COLO829 (cell line): ENCODE data around the gene NEUROG2.

ENCODE experiments used
- DNase-seq: peaks from one replicate; pipeline ENCODE4 v3.0.0; 2012; ENCODE audit warnings: low spot score

Gene NEUROG2

DNA sequence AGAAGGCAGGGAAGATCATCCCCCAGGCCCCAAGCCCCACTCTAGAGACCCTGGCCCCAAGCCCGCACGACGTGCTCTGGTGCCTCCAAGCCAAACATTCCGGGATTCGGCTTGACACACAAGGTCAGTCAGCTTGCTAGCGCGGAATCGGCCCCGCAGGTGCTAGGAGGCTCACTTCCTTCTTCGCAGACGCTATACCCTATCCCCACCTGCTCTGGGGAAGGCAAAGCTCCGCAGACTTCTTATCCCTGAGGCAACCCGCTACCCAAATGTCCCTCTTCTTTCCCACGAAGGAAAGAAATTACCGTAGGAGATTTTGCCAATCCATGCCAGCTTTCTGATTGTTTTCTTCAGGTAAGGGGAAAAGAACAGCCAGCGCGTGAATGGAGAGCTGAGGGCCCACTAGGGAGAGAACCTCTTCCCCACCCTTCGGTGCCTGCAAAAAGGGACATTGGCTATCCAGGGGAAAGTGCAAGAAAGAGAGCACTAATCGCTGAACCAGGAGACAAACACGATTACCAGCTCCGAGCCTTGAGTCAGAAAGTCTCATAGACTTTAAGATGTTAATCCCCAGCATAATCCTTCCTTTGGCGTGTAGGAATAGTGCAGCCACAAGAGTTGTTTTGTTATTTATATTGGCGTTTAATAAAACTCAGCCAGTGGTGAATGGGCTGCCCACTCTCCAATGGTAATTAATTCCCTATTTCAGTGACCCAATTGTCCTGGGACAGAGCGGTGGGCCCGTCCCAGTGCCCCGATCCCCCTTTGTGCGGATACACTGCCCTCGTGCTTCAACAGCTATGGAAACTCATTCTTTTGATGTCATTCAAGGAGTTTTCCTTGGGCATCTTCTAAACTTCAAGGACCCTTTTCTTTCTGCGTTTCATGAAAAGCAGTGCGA lies 5.4 kb upstream of the NEUROG2 start:
- no peak for DNase-seq

DNA sequence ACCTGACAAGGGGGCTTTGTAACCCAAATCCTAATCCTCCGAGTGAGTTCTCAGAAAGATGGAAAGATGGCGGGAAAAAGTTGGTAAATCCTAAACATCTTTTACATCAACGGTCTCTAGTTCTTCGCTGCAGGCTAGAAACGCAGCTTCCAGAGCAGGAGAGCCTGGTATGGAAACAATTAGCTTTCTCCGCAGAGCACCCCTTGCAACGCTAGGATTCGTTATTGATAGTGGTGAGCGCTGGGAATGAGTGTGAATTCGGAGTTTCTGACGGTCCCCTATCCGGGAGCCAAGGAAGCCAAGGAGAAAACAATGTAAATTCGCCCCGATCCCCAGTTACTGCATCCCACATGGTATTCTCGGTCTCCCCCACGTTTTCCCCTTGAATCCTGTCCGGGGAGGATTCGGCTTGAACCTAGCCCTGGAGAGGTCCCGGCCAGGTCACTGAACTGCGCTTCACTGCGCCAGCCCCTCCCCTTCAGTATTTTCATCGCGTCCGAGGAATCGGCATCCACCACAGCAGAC lies 4.7 kb upstream of the NEUROG2 start:
- no peak for DNase-seq

DNA sequence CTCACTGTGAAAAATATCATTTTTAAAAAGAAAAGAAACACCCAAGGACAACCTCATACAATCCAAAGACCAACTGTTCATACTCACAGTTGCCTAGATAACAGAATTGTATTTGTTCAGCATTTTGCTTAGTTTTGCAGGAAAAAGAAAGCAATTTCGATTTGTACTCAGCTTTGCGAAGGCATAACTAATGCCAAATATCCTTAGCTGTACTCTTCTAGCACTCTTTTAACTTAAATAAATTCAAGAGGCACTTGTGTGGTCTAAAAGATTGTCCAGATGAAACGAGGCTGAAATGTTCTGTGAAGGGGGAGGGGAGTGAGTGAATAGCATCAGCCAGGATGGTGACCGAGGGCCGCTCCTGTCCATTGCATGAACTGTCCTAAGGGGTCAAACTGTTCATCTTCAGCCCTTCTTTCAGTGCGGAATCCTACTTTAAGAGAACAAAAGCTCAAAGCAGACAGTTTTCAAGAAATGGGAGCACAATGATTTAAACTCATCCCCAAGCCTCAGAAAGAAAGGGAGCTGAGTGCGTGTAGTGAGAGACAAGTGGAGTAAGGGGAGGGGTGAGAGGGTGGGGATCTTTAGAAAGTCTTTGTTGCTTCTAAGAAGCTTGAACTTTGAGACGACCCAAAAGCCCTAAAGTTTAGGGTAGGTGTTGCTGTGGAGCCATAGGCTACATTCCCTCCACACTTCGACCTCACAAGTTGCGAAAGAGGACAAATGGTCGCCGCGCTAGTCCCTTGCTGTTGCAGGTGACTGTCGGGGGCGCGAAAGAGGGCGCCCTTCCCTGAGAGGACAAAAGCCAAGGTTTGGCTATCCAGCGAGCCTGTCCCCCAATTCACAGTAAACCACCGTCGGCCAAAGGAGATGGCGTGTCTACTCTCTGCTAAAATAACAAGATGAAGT lies 4.0 kb upstream of the NEUROG2 start:
- DNase-seq = no peak

DNA sequence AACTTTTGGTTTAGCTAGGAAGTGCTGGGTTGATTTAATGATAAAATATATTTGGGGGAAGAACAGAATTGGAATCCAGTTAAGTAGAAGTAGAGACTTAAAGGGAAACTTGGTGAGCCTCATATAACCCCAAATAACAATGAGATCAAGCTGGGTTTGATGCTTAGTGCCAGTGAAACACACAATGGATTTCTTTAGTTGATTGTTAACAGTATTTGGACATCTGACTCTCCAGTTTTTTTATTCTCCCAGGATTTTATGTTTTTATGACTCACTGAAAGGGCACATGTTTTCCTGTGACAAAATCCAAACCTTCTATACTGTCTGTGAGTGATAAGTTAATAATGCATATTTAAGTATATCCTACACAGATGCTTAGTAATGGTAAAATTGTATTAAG lies 2.7 kb upstream of the NEUROG2 start:
- DNase-seq = peak; percentile 47

DNA sequence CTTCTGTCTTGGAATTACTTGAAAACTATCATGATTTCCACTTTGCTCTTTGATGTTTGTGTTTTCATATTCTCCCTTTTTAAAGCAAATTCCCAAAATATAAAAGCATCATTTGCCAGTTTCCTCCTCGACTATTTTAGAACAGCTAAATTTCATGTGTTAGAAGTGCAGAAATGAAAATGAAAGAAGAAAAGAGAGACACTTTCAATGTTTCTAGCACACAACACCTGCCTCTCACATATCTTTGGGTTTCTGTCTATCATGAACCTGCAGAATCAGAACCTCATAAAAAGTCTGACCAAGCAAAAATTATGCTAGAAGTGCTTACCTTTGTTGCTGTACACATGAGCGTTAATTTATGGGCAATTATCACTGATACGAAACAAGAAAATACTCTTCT lies 1.9 kb upstream of the NEUROG2 start:
- no peak for DNase-seq

DNA sequence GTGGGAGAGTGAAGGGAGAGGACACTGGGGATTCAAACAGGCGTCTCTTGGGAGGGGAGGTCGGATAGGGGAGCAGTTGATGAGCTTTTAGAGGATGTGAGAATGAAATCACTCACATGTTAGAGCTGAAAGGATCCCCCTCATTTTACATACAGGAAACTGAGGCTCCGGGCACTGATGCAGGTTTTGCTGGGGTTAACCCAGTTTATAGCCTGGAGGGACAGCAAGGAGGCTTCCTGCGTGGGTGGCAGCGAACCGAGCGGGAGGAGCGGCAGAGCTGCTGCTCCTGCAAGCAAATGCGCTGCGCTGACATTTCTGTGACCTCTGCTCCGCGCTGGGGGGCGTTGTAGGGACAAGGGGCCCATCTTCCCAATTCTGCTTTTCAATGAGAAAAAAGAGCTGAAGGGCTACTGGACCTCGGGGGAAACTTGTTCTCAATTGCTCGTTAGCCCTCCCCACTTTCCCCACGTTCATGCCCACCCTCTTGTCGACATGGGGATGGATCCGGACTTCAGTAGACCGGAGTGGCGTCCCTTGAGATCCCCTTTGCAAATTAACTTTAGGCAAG lies 1.2 kb upstream of the NEUROG2 start:
- DNase-seq = no peak

DNA sequence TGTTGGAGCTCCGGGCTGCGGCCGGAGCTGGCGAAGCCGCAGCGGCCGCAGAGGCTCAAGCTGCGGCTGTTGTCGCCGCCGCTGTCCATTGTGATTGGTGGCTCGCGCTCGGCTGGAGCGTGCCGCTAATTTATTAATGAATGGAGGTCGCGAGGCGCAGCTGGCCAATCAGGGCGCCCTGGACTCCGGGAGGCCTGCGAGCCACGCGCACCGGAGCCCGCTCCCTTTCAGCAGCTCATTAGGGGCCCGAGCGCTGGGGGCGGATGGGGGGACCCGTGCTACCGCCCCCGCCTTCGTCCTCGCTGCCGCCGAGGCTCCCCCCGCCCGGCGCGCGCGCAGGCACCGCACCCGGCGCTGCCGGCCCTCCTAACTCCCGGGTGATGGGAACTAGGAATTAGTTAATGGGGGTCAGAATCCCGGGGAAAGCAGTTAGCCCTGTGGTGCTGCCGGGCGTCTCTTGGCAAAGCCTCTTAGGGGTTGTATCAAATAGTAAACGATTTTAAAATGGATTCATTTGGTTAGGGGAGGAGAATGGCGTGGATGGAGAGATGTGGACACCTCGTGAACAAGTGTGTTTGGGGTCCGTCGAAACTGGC lies 589 bp upstream of the NEUROG2 start:
- no peak for DNase-seq

DNA sequence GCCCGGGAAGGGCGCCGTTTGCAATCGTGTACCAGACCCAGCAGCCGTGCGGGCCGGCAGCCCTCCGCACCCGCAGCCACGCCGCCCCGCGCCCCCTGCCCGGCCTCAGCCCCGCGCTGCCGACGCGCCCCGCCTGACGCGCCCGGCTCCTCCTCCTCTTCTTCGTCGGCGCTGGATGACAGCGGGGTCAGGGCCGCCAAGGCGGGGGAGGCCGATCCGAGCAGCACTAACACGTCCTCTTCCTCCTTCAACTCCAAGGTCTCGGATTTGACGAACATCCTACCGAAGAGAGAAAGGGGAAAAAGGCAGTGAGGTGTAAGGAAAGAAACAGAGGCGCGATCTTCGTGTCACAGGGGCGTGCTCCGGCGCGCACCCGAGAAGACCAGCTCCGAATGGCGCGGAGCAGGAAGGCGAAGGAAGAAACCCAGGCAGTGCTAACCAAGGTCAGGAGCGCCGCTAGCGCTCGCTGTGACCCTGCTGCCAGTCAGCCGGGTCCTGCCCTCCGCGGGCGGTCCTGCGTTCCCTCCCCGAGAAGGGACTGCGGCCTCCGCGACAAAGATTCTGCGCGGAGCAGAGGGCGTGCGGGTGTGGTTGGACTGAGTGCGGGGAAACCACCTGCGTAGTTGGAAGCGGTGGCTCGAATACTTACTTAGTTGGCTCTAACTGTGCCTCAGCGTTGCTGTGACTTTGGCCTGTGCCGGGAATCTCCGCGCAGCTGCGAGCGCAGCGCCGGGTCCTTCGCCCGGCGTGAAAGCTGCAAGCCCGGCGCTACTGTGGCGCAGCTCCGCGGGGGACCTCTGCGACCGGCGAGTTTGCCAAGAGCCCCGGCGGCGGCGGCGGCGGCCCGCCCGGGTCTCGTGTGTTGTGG lies 548 bp downstream of the NEUROG2 start:
- DNase-seq = no peak

DNA sequence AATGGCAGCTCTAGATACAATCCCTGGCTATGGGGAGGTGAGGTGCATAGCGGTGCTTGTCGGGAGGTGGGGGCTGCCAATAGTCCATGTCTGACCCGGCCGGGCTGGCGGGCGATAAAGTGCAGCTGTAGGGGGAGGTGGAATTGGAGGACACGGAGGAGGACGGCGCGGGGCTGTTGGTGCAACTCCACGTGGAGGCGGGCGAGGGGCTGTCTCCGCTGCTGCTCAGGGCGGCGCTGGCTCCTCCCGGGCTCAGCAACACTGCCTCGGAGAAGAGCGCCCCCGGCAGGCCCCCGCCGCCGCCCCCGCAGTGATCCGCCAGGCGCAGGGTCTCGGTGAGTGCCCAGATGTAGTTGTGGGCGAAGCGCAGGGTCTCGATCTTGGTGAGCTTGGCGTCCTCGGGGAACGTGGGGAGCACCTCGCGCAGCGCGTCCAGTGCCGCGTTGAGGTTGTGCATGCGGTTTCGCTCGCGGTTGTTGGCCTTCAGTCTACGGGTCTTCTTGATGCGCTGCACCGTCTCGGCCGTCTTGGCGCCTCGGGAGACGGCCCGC lies 1.3 kb downstream of the NEUROG2 start:
- DNase-seq = no peak

DNA sequence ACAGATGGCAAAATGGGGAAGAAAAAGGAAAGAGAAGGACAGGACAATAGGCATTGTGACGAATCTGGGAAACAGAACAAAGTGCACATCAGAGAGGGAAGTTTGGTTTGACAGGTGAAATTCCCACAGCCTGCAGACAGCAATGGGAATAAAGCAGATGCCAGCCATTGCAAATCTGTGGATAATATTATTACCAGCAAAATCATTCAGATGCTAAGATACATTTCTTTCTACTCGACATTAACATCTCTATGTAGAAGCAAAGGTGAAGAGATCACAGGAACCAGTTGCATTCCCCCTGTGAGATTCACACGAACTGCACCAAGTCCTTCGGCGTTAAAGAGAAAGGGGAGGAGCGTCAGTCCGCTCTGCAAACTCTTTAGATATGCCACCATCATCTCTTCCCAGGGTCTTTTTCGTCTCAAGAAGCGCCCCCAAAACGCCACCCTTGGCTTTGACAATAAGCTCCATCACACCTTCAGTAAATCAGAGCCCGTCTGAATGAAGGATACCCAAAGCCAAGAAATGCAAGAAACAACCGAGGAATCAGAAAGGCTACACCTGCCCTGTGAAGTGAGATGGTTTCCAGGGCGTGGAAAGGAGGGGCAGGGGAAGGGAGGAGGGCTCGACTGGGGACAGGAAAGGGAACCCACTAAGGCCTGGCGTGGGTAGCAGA lies 1.9 kb downstream of the NEUROG2 start:
- no peak for DNase-seq

DNA sequence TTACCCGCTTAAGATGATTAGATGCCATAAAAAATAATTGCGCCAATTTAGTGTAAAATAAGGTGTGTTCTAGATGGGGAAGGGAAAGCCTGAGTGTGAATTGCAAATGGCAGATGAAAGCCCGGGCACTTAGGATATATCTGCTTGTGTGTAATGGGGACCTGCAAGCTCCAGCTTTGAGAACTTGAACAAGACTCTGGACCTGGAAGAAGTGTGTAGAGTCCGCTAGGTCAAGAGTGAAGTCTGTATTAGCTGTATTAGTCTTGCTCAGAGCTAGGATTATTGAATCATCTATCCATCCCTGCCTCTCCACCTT lies 4.2 kb downstream of the NEUROG2 start:
- no peak for DNase-seq

DNA sequence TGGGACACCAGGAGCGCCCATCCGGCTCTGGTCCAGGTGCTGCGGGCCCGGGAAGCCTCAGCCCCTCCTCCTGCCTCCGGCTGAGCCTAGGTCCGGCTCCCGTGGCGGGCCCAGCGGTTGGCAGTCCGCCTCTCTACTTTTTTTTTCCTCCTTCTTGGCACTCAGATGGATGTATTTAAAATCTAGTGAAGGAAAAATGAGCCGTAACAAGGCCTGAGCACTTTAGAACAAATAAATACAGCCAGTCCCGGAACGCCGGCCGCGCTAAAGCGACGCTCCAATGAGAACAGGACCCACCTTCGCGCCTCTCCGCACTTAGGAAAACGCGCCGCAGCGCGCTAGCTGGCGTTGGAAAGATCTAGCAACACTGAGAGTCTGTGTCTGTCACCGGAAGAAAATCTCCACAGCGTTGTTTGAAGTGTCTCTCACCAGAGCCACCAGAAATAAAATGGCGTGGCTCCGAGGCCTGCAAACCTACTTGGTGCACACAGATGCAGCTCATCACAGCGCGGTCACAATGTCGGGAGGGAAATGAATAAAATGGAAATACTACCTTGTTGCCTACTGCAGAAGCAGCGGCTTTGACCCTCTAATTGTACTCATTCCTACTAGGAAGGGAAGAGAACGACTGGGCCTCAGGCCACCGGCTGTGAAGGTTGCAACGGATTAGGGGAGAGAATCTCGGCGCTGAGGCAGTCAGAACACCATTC lies 4.7 kb downstream of the NEUROG2 start:
- no peak for DNase-seq

DNA sequence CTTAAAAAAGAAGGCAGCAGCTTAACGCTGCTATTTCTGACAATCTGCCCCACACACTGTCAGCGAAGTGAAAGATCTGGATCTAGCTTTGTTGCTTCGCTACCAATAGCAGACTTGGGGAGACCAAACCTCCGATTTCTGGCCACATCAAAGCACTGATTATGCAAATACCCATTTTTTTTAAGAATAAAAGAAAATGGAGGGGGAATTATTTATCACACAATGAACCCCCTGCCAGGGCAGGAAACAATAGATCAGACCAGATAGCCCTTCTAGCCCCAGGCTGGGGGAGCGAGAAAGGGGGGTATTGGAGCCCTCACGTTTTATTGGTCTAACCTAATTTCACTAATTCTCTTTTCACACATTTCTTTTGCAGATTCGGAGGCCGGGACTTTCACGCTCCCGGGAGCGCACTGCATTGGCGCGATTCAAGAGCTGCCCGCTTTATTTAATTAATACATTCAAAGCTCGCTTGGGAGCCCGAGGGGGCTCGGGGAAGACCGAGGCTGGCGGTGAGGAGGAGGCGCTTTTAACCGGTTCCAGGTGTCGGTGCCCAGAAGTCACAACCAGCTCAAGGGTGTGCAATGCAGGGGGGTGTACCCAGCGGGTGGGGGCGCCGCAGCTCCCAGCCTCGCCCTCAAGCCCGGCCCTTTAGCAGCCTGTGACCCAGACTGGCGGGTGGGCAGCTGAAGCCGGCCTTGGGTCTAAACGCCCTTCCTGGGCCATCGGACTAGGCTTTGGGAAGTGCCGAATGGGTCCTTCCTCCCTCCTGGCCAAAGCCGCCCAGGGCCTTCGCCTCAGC lies 5.5 kb downstream of the NEUROG2 start:
- DNase-seq = no peak

DNA sequence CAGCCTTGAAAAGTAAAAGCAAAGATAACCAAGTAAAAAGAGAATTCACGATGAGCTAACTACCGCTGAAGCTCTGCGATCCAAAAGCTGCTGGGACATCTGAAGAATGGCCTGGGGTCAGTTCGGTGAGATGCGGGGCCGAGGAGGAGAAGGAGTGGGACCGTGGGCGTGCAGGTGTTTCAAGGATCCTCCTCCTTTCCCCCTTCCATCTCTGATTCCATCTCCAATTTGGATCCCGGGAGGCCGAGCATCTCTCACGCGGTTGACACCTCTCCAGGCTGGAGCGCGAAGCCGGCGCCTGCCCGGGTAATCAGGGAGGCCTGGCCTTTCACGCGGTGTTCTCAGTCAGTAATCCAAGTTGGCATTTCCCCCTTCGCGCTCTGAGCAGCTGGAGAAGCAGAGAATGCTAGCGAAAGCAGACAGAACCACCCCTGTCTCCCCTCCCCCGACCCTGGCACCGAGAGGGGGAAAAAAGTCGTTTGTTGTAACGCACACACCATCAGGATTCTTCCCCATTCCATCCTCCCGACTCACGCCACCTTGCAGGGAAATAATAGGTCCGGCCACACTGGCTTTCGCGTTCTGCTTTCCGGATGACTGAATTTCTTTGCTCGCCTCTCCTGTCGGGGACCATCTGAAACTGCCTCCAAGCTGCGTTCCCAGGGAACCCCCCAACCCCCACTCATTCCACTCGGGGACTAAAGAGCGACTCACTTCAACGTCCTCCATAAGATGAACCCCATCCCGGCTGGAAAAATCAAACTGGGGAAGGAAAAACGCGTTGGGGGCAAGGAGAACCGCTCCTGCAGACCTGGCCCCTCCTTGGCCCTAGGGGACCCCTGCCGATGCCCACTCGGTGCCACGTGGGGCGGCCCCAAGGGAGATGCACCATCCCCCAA lies 6.5 kb downstream of the NEUROG2 start:
- no peak for DNase-seq

DNA sequence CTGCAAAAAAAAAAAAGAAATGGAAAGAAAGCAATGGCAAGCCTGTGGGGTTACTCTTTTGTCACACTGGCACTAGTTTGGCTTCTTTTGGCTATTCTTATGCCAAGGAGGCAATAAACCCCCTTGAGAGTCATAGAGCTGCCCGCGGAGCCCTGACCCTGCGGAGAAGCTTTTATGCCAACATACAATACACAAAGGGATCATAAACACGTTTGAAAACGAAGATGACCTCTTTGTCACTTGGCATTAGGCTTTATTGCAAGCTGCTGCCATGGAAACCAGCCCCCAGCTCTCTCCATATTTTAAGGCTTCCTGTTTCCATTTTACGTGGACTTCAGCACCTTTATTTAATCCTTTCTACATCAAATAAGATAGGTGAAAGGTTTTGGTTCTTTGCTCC lies 7.6 kb downstream of the NEUROG2 start:
- DNase-seq = no peak

DNA sequence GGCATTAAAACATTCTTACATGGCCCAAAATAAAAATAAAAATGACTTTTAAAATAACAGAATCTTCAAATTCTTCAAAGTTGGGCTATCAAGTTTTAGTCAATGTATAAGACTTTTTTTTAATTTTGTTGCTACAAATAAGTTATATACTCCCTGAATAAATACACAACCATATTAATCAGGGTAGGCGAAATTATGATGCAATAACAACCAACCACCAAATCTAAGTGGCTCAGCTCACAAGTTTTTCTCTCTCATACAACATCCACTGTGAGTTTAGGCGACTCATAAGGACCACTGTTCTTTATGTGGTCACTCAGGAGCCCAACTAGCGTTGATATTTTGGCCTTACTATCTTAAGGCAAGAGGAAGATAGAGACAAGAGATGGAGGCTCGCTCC lies 11.2 kb downstream of the NEUROG2 start:
- no peak for DNase-seq

DNA sequence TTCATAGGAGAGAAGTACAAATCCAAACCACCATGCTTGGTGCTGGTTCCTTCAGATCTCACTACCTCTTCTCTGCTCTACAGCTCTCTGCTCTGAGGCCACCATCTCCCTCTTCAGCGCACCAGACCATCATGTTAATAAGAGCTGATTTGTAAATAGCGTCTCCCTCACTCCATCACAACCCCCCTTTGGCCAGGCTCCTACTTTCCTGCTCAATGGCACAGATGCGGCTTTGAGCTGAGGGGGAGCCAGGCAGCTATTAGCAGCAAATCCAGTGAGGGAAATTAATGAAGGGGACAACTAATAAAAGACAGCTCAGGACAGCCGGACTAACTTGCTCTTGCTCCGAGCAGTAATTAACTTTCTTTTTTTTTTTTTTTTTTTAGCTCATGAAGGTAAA lies 13.1 kb downstream of the NEUROG2 start:
- DNase-seq = no peak

DNA sequence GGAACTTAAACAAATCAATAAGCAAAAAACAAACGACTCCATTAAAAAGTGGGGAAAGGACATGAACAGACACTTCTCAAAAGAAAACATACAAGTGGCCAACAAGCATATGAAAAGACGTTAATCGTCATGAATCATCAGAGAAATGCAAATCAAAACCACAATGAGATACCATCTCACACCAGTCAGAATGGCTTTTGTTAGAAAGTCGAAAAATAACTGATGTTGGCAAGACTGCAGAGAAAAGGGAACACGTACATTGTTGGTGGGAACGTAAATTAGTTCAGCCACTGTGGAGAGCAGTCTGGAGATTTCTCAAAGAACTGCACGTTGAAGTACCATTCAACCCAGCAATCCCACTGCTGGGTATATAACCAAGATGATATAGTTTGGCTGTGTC lies 23.7 kb downstream of the NEUROG2 start:
- DNase-seq = no peak
